HL-60/S4 treated with phorbol 12-myristate 13-acetate at 8.2 ng/mL for 4 days and 3 days (cell line): ENCODE measurements around the gene FLOT1.

ENCODE experiments used
- in situ Hi-C: fragments of 300-500 bp; cut with MboI; formaldehyde crosslinking; loops from 2 replicates; pipeline ENCODE4 v1.15.0; 2022; ENCODE audit warnings: low sequenced_read_pairs

The FLOT1 gene

DNA sequence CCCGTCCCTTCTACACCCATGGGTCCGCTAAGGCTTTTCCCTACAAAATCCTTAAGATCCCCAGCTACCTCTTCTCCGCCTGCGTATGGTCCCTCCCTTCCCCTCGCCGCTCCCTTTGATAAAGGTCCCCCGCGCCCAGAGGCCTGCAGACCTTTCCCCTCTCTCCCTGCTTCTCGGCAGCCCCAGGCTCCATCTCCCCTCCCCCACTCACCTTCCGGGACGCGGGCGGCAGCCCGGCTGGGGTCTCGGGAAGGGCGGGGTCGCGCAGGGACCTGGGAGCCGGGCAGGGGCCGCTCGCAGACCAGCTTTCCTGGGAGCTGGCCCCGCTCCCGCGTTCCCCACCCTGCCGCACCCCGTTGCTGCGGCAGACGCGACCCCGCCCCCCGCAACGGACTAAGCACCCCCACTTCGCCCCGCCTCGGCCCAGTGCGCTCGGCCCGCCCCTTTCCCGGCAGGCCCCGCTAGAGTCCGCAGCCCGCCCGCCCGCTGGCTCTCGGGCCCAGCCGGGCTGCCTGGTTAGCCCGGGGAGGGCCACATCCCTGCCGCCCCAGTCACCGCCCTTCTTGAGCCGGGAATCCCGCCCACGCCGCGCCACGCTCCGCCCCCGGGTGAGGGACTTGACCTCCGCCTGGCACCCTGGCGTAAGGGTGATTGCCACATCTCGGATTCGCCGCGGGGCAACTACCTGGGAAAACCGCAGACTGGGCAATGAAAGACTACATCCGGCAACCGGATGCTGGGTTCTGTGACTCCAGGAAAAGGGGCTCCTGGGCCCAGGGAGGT lies at the start of gene FLOT1:
FLOT1 (minus strand) TSS at position 372 of the 783 bp plus-strand sequence. CDS start 498 bp downstream, outside the sequence.
- in situ Hi-C loops, result no loop called here

- in situ Hi-C loops, result no loop called here
Measured at GRCh38 chr6:30790724-30791383, 48.4 kb upstream of the FLOT1 start.

DNA sequence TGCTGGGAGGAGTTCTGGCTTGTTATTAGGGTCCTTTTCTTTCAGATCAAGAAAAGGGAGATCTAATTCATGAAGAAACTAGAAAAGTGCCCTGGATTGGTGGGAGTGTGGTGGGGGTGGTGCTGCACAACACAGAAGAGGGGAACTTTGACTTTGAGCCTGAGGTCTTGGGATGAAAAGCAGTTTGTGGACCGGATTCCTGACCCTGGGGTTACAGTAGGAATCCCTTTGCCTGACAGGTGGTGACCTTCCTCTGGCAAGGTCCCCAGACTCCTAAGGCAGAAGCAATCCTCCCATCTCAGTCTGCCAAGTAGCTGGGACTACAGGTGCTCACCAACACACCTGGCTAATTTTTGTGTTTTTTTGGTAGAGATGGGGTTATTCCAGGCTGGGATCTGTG lies 47.1 kb upstream of the FLOT1 start:
- in situ Hi-C loops, result no loop called here

- in situ Hi-C loops, result no loop called here
Measured at GRCh38 chr6:30787954-30788353, 45.5 kb upstream of the FLOT1 start.

GRCh38 chr6:30782425-30783014 lies 40.0 kb upstream of the FLOT1 start:
- in situ Hi-C loops, result no loop called here

- in situ Hi-C loops, result no loop called here
Measured at GRCh38 chr6:30781743-30782424, 39.4 kb upstream of the FLOT1 start.

DNA sequence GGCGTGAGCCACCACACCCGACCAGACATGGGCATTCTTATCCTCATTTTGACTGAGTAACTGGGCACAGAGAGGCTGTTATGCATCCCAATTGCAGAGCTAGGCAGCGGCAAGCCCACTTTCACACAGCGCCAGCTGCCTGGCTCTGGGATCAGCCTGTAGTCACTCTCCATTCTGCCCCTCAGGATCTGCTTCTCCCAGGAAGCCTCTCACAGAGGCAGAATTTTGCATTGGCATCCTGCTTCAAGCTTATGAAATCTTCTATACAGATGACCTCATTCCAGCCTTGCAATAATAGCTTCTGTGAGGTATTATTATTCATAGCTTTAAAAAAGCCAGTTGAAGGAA lies 38.9 kb upstream of the FLOT1 start:
- in situ Hi-C loops, result no loop called here

DNA sequence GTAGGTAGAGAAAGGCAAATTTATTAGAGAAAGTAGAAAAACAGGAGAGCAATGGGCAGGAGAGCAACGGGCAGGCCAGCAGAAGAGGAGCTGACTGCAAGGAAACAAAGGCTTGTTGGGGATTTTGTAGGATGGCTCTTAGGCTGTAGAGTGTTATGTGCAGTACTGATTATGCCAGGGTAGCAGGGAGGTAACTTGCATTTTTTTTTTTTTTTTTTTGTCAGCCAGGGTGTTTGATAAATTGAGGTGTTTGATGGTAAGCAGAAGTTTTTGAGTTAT lies 38.1 kb upstream of the FLOT1 start:
- in situ Hi-C loops, result no loop called here

- in situ Hi-C loops, result no loop called here
Measured at GRCh38 chr6:30779850-30780641, 37.6 kb upstream of the FLOT1 start.

DNA sequence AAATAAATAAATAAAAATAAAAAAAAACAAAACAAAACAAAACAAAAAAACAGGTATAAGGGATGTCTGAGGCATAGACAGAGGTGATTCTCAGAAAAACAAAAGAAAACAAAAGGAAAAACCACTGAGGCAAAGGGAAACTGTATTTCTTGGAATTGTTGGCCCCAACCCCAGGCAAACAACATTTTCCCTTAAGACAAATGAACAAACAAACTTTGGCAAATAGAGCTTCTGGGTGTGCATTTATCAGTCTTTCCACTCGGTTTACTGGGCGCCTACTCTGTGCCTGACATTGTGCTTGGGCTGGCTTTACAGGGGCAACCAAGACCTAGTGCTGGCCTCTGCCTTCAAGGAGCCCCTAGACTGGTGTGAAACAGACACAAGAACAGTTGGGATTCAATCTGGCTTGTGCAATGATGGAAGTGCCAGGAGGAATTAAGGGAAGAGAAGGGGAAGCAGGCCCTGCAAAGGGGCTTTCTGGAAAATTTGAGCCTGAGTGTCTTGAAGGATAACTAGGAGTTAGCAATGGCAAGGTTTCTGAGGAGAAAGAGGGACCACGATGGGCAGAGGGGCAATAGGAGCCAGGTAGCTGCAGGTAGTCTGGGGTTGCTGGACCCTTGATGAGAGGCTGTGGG lies 35.6 kb upstream of the FLOT1 start:
- in situ Hi-C loops, result no loop called here

- in situ Hi-C loops, result no loop called here
Measured at GRCh38 chr6:30777155-30777485, 34.6 kb upstream of the FLOT1 start.

DNA sequence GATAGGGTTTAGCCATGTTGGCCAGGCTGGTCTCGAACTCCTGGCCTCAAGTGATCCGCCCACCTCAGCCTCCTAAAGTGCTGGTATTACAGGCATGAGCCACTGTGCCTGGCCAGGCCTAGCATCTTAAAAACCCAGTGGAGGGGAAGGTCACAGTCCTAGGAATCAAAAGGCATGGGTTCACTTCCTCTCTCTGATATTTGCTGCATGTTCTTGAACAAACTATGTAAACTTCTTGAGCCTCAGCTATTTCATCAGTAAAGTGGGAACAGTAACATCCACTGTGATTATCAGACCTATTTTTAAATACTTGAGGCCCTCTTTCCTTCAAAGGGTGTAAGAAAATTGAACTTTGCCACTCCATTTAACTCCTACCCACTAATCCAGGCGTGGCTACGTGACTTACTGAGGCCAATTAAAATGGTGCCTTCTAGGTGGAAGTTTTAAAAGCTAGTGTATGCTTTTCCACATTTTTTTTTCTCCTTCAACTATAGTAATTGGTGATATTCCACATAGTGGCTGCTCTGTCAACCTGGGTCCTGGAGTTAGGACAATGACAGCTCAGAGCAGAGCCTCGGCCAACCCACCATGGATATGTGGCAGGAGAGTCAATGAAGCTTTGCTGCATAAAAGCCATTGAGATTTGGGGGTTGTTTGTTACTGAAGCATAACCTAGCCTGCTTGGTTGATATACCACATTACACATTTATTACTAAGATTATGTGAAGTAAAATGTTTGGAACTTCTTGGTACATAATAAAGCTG lies 34.1 kb upstream of the FLOT1 start:
- in situ Hi-C loops, result no loop called here

DNA sequence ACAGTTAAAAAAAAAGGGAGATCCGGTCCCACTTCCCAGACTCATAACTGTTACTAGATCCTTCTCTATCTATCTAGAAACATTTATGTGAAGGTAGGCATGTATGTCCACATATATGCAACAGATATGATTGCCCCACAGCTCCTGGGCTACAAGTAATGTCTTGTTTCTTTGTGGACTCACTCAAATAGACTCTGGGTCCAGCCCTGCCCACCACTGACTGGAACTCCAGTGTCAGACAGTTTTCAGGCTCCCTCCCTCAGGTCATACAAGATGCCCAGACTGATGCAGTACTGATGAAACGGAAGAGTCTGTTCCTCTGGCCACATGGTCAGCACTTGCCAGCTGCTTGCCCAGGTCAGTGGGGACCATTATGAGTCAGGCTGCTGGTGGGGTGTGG lies 32.6 kb upstream of the FLOT1 start:
- in situ Hi-C loops, result no loop called here

GRCh38 chr6:30774701-30775100 lies 32.2 kb upstream of the FLOT1 start:
- in situ Hi-C loops, result no loop called here

DNA sequence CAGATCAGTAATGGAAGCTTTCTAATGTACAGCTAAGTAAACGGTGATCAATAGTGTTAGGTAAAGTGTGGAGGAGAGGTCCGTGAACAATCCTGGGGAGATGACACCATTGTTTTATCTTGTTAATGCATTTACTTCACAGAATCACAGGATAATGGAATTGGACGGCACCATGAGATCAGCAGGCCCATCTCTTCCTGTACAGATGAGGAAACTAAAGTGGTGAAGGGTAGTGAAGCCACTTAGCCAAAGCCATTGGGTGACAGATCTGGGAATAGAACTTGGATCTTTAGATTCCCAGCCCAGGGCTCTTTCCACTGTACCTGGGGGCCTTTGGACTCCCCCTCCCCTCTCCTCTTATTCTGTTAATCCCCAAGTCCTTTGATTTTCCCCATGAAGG lies 28.1 kb upstream of the FLOT1 start:
- in situ Hi-C loops, result no loop called here

- in situ Hi-C loops, result no loop called here
Measured at GRCh38 chr6:30769853-30770524, 27.5 kb upstream of the FLOT1 start.

GRCh38 chr6:30769088-30769852 lies 26.8 kb upstream of the FLOT1 start:
- in situ Hi-C loops, result no loop called here

GRCh38 chr6:30768634-30769087 lies 26.2 kb upstream of the FLOT1 start:
- in situ Hi-C loops, result no loop called here

DNA sequence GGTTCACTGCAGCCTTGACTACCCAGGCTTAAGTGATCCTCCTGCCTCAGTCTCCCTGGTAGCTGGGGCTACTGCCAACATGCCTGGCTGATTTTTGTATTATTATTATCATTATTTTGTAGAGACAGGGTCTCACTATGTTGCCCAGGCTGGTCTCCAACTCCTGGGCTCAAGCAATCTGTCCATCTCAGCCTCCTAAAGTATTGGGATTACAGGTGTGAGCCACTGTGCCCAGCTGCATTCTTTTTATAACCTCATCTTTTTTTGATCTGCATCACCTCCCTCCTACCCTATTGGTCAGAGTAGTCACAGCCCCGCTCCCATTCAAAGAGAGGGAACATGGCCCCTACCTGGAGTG lies 25.4 kb upstream of the FLOT1 start:
- in situ Hi-C loops, result no loop called here
